Measurements from ENCODE around the gene MT4. TPM values are rescaled to one million over a fixed set of nuclear protein-coding genes. Genes with fewer than 3 reads are reported as not detected.

MT4 gene
- polyA plus RNA-seq, 2 of the 4 experiments (the other 2 are of a cell fraction), result not detected

DNA sequence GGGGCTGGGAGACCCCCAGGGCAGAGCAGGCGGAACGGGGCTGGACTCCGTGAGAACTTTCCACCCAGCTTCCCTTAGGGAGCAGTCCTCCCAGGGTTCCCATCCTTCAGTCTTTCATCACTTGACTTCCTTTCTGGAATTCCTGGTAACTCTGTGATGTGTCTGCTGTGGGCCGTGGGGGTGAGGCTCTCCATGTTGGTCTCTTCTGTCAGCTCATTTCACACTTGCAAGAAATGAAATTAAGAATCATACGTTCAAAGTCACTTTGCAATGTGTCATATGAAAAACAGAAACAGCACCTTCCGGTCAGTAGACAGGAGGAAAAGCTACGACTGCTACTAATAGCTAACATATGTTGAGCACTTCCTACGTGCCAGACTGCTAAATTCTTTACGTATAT lies 39.6 kb upstream of the MT4 start:
- 84% methylated on average over 9 of the region's 9 CpGs for WGBS (ENCODE audit: missing lambda C conversion rate)
- ATAC-seq (no peak), FAIRE-seq (no peak), DNase-seq (ENCODE audit: low read depth in 1 of 2, low spot score in 1 of 2) (no peak)
- peaks cover 4% of the 10 kb centered on the region; the same call in 2 of the 3 replicates for H3K4me1 ChIP-seq
- no peak overlapping the region for H3K4me3 ChIP-seq
- H3K9me3 ChIP-seq, result no peaks in the 10 kb centered on the region
- ChIA-PET CTCF (interaction anchor here (1.2 to 4.8 kb wide), 2 partner anchors 8 to 12 kb away, joined by 3 to 14 read pairs; no protein-coding TSS in a partner anchor), POLR2A (interaction anchor here (0.5 kb wide), 1 partner anchor 42 kb away, joined by 6 read pairs; no protein-coding TSS in a partner anchor)
- TF ChIP-seq CHD2 (IDR thresholded peaks at IDR 0.05; ENCODE audit: low read length, partially characterized antibody), result no peak
- TF ChIP-seq, protein P1, sequence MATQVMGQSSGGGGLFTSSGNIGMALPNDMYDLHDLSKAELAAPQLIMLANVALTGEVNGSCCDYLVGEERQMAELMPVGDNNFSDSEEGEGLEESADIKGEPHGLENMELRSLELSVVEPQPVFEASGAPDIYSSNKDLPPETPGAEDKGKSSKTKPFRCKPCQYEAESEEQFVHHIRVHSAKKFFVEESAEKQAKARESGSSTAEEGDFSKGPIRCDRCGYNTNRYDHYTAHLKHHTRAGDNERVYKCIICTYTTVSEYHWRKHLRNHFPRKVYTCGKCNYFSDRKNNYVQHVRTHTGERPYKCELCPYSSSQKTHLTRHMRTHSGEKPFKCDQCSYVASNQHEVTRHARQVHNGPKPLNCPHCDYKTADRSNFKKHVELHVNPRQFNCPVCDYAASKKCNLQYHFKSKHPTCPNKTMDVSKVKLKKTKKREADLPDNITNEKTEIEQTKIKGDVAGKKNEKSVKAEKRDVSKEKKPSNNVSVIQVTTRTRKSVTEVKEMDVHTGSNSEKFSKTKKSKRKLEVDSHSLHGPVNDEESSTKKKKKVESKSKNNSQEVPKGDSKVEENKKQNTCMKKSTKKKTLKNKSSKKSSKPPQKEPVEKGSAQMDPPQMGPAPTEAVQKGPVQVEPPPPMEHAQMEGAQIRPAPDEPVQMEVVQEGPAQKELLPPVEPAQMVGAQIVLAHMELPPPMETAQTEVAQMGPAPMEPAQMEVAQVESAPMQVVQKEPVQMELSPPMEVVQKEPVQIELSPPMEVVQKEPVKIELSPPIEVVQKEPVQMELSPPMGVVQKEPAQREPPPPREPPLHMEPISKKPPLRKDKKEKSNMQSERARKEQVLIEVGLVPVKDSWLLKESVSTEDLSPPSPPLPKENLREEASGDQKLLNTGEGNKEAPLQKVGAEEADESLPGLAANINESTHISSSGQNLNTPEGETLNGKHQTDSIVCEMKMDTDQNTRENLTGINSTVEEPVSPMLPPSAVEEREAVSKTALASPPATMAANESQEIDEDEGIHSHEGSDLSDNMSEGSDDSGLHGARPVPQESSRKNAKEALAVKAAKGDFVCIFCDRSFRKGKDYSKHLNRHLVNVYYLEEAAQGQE (IDR thresholded peaks at IDR 0.05), result no peak
- TF ChIP-seq KDM1A (IDR thresholded peaks at IDR 0.05; ENCODE audit: low read depth), result no peak
- no peak for TF ChIP-seq PHF8 (IDR thresholded peaks at IDR 0.05; ENCODE audit: borderline replicate concordance, low read depth)
- TF ChIP-seq EHMT2 (IDR thresholded peaks at IDR 0.05; ENCODE audit: low read depth), result no peak
- TF ChIP-seq, protein P2, sequence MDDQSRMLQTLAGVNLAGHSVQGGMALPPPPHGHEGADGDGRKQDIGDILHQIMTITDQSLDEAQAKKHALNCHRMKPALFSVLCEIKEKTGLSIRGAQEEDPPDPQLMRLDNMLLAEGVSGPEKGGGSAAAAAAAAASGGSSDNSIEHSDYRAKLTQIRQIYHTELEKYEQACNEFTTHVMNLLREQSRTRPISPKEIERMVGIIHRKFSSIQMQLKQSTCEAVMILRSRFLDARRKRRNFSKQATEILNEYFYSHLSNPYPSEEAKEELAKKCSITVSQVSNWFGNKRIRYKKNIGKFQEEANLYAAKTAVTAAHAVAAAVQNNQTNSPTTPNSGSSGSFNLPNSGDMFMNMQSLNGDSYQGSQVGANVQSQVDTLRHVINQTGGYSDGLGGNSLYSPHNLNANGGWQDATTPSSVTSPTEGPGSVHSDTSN (IDR thresholded peaks at IDR 0.05), result no peak
- TF ChIP-seq CHD4 (IDR thresholded peaks at IDR 0.05; ENCODE audit: borderline replicate concordance), result no peak
- no peak for TF ChIP-seq ELK1 (IDR thresholded peaks at IDR 0.05; ENCODE audit: low read depth, low read length)
- TF ChIP-seq FOSB (CRISPR knock-in tag; IDR thresholded peaks at IDR 0.05), result no peak
- H3K4me2 ChIP-seq, result no peak overlapping the region
- H3K27ac ChIP-seq, result no peak overlapping the region

DNA sequence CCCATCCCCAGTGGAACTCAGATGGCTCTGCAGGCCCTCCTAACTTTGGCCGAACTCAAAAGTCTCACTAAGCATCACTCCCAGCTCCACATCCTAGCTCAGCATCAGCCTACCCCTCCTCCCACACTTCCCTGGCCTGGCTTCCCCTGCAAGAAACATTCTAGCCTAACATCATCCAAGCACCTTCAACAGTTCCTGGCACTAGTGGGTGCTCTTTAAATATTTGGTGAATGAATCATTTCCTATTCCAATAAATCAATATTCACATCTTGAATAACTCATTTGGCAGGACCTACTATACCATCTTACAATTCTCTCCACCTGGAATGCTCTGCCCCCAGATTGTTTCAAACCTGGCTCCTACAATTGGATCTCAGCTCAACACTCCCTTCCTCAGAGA lies 34.0 kb upstream of the MT4 start:
- ATAC-seq (no peak), DNase-seq (ENCODE audit: low read depth in 1 of 2, low spot score in 1 of 2) (no peak), FAIRE-seq (no peak)
- Histone ChIP-seq H3K4me3 (no peak overlapping the region), H3K9me3 (no peaks in the 10 kb centered on the region), H3K4me2 (no peak overlapping the region), H3K4me1 (no peaks in the 10 kb centered on the region), H3K27ac (no peak overlapping the region)
- POLR2A ChIA-PET, result no interaction called here
- 60% methylated on average over 1 of the region's 1 CpG for WGBS (ENCODE audit: missing lambda C conversion rate)
- no peak for TF ChIP-seq KDM1A (IDR thresholded peaks at IDR 0.05; ENCODE audit: low read depth)
- no peak for TF ChIP-seq BHLHE40 (IDR thresholded peaks at IDR 0.05; ENCODE audit: low read depth, low read length)
- no peak for TF ChIP-seq ZC3H11A (IDR thresholded peaks at IDR 0.05)
- TF ChIP-seq RNF2 (IDR thresholded peaks at IDR 0.05; ENCODE audit: borderline replicate concordance, low read depth), result no peak
- no peak for TF ChIP-seq FOSB (CRISPR knock-in tag; IDR thresholded peaks at IDR 0.05)
- TF ChIP-seq CHD2 (IDR thresholded peaks at IDR 0.05; ENCODE audit: low read length, partially characterized antibody), result no peak
- no peak for TF ChIP-seq JUNB (IDR thresholded peaks at IDR 0.05)
- no peak for TF ChIP-seq NR3C1 (IDR thresholded peaks at IDR 0.05)
- no peak for TF ChIP-seq POLR2A (IDR thresholded peaks at IDR 0.05; ENCODE audit: low read length)
- no peak for TF ChIP-seq FOSL2 (IDR thresholded peaks at IDR 0.05)
- no peak for TF ChIP-seq FOSL2 (CRISPR knock-in tag; IDR thresholded peaks at IDR 0.05)
- no peak for TF ChIP-seq HEYL (CRISPR knock-in tag; IDR thresholded peaks at IDR 0.05)
- no peak for TF ChIP-seq MAFK (IDR thresholded peaks at IDR 0.05; ENCODE audit: partially characterized antibody)
- TF ChIP-seq TFCP2L1 (CRISPR knock-in tag; IDR thresholded peaks at IDR 0.05), result no peak
- TF ChIP-seq, protein P3, sequence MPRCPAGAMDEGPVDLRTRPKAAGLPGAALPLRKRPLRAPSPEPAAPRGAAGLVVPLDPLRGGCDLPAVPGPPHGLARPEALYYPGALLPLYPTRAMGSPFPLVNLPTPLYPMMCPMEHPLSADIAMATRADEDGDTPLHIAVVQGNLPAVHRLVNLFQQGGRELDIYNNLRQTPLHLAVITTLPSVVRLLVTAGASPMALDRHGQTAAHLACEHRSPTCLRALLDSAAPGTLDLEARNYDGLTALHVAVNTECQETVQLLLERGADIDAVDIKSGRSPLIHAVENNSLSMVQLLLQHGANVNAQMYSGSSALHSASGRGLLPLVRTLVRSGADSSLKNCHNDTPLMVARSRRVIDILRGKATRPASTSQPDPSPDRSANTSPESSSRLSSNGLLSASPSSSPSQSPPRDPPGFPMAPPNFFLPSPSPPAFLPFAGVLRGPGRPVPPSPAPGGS (IDR thresholded peaks at IDR 0.05), result no peak
- no peak for TF ChIP-seq HES2 (IDR thresholded peaks at IDR 0.05)
- TF ChIP-seq, protein P2 (IDR thresholded peaks at IDR 0.05), result no peak
- no peak for TF ChIP-seq ZFP36 (IDR thresholded peaks at IDR 0.05; ENCODE audit: borderline replicate concordance, partially characterized antibody)
- TF ChIP-seq MAX (IDR thresholded peaks at IDR 0.05), result no peak
- TF ChIP-seq ZSCAN20 (CRISPR knock-in tag; IDR thresholded peaks at IDR 0.05), result no peak
- no peak for TF ChIP-seq HOXB5 (CRISPR knock-in tag; IDR thresholded peaks at IDR 0.05)
- CTCF ChIA-PET, result interaction anchor here (1.2 to 1.8 kb wide), 2 partner anchors 16 to 17 kb away, joined by 3 to 5 read pairs; no protein-coding TSS in a partner anchor

Measured in A549 (cell line).